ENCODE data around the gene ZNF558.
"Not testable (repeated sequence)": the region's sequence is repeated elsewhere in the genome, so short reads cannot be mapped to it uniquely, and the experiment has no call there.

The ZNF558 gene

GRCh38 chr19:8794823-8795222 lies 37.3 kb downstream of the ZNF558 start:
- DNase-seq (ENCODE audit: low read depth) = no peak

- DNase-seq (ENCODE audit: low read depth) = not testable (repeated sequence)
Observed at GRCh38 chr19:8773587-8773986, 58.5 kb downstream of the ZNF558 start.

GRCh38 chr19:8769265-8769664 lies 62.8 kb downstream of the ZNF558 start:
- DNase-seq (ENCODE audit: low read depth) = not testable (repeated sequence)

GRCh38 chr19:8767257-8767656 lies 64.8 kb downstream of the ZNF558 start:
- DNase-seq (ENCODE audit: low read depth) = not testable (repeated sequence)

Data from T follicular helper cell (primary cell).